Measurements from ENCODE around the gene ADAMTS9.

The ADAMTS9 gene

DNA sequence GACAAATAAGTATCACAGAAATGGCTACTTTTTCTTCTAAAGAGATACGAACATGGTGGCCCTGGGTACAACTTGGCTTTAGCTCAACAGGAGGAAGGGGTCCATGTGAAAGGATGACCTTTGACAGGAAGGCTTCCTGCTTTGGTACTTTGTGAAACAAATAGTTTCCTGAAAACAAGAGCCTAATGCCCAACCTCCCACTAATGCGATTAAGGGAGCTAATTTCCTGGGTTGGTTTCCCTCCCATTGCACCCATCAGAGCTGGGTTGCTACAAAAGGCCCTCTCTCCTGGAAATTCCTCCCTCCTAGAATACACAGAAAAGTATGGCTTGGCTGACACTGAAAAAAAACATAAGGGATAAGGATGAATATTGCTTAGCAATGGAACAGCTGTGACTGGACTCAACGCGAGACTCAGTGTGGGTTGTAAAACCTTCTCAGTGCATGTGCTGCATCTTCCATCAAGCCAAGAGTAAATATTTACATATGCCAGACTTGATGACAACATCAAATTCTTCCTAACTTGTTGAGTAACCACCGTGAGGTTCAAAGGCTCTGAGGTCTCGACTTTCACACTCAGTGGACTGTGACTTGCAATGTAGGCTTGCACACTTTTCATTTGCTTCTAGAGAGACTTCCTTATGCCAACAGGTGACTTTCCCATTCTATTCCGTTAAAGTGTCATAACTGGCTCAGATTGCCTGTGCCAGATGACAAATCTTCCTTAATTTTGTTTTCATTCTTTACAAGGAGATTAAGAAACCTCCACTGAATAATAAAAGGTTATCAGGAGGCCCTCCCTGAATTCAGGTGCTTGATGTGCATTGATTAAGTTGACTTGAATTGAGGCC, 60.1 kb downstream of the ADAMTS9 start:
- no peaks in the 10 kb centered on the region for H3K4me1 Mint-ChIP-seq (ENCODE audit: low read depth)
- H3K27me3 Mint-ChIP-seq: no peaks in the 10 kb centered on the region
- no peaks in the 10 kb centered on the region for H3K36me3 Mint-ChIP-seq (ENCODE audit: low read depth)
- intact Hi-C loops (cut with micrococcal nuclease): no loop called here
- no peak overlapping the region for H3K4me3 Mint-ChIP-seq
- peaks cover 17% of the 10 kb centered on the region for H3K9me3 Mint-ChIP-seq
- no peak overlapping the region for H3K27ac Mint-ChIP-seq

DNA sequence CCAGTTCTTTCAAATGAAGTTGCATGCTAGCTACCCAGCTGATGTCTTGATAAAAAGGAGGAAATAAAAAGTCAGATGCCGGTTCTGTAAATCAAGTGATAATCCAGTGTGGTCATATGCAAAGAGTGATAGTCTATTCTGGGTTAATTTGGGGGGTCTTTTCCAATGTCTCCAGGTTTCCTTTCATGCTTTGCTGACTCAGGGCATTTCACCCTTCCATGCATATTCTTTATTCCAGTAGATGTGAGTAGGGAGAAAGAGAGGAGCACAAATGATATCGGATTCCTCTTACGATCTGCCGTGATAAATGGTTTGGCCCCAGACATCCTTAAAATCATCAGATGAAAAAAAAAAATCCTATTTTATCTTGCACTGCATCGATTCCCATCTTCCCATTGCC, 60.8 kb downstream of the ADAMTS9 start:
- H3K27ac Mint-ChIP-seq: no peak overlapping the region

DNA sequence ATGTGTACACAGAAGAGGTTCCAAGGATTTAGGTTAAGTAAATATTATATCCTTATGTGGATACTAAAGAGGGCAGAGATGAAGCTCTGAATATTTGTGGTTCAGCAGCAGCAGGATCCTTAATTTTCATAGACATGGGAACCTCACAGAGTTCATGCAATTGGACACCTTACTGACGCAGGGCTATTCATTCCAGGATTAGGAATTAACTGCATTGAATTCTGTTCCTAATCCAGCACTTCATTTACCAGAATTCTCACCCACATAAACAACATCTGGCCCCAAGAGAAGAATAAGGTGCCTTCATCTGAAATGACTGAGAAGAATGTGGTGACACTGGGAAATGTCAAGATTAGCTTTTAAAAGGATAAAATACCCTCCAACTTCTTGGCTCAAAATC, 62.4 kb downstream of the ADAMTS9 start:
- Mint-ChIP-seq H3K27me3 (no peaks in the 10 kb centered on the region), H3K27ac (no peak overlapping the region), H3K4me3 (no peak overlapping the region), H3K36me3 (ENCODE audit: low read depth) (no peaks in the 10 kb centered on the region), H3K9me3 (peaks cover 17% of the 10 kb centered on the region), H3K4me1 (ENCODE audit: low read depth) (no peaks in the 10 kb centered on the region)
- intact Hi-C loops (cut with micrococcal nuclease): no loop called here

More for the DNA sequence above, 60.8 kb downstream of the ADAMTS9 start:
- Mint-ChIP-seq H3K27me3 (no peaks in the 10 kb centered on the region), H3K36me3 (ENCODE audit: low read depth) (no peaks in the 10 kb centered on the region), H3K4me3 (no peak overlapping the region), H3K4me1 (ENCODE audit: low read depth) (no peaks in the 10 kb centered on the region), H3K9me3 (peaks cover 17% of the 10 kb centered on the region)
- intact Hi-C loops (cut with micrococcal nuclease): no loop called here

DNA sequence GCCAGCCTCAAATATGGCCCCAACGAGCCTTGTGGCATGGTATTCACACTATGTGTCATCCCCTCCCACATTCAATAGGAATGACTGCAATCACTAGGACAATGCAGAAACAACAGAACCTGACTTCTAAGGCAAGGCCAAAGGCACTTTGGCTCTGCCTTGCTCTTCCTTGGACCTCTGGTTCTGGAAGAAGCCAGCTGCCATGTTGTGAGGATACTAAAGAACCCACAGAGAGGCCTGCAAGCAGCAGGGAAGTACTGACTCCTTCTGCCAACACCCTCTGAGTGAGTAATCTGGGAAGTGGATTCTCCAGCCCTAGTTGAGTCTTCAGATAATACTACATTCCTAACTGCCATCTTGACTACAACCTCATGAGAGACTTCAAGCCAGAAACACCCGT, 64.7 kb downstream of the ADAMTS9 start:
- H3K9me3 Mint-ChIP-seq: peaks cover 8% of the 10 kb centered on the region
- no peaks in the 10 kb centered on the region for H3K4me1 Mint-ChIP-seq (ENCODE audit: low read depth)
- no peaks in the 10 kb centered on the region for H3K36me3 Mint-ChIP-seq (ENCODE audit: low read depth)
- no peaks in the 10 kb centered on the region for H3K27me3 Mint-ChIP-seq
- H3K27ac Mint-ChIP-seq: no peak overlapping the region
- H3K4me3 Mint-ChIP-seq: no peak overlapping the region
- intact Hi-C loops (cut with micrococcal nuclease): no loop called here

DNA sequence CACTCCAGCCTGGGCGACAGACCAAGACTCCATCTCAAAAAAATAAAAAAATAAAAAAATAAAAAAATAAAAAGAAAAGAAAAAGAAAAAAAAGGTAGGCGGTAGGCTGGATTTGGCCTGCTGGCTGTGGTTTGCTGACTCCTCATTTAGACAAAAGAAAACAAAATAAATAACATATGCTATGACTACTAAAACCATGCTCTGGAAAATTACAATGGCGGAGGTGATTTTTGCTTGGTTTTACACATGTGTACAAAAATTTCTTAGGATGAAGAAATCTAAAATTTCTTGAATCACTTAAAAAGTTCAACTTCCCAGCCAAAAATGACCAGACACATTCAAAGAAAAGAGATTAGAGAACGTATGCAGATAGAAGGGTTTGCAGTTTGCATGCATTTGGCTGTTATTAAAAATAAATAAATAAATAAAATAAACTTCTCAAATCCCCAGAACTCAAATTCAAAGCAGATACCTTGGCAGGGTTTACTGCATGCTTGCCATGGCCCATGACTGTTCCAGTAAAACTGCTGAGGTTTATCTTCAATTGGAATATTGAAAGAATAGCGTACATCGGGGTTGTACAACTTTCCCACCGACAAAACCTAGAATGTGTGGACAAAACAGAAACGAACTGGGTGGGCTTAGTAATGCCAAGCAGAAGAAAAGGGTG, 65.9 kb downstream of the ADAMTS9 start:
- Mint-ChIP-seq H3K27me3 (no peaks in the 10 kb centered on the region), H3K4me3 (no peak overlapping the region), H3K27ac (no peak overlapping the region), H3K9me3 (peaks cover 8% of the 10 kb centered on the region), H3K4me1 (ENCODE audit: low read depth) (no peaks in the 10 kb centered on the region), H3K36me3 (ENCODE audit: low read depth) (no peaks in the 10 kb centered on the region)
- intact Hi-C loops (cut with micrococcal nuclease): no loop called here

DNA sequence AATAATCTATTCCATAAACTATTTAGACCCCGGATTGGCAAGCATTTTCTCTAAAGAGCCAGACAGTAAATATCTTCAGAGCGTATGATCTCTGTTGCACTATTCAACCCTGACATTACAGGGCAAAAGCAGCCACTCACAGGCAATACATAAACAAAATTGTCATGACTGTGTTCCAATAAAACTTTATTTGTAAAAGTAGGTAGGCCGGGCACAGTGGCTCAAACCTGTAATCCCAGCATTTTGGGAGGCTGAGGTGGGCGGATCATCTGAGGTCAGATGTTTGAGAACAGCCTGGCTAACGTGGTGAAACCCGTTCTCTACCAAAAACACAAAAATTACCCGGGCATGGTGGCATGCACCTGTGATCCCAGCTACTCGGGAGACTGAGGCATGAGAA, 66.5 kb downstream of the ADAMTS9 start:
- H3K27me3 Mint-ChIP-seq: no peaks in the 10 kb centered on the region
- intact Hi-C loops (cut with micrococcal nuclease): no loop called here

DNA sequence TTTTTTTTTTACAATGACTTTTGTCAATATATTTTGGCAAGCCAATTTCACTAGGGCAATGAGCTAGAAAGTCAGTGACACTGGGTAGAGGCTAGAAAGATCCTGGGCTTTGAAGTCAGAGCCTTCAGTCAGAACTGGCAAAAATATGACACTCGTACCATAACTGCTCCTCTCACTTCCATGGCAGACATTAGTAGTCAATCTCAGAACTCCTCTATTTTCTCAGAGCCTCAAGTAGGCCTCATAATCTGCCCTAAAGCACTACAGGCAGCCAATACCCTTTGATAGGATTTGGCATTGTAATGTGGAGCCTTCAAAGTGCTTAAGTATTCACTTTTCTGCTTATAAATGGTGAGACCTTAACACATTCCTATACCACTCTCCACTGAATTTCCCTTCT, 67.8 kb downstream of the ADAMTS9 start:
- Mint-ChIP-seq H3K27me3 (no peaks in the 10 kb centered on the region), H3K4me3 (no peak overlapping the region), H3K36me3 (ENCODE audit: low read depth) (no peaks in the 10 kb centered on the region), H3K4me1 (ENCODE audit: low read depth) (no peaks in the 10 kb centered on the region), H3K27ac (no peak overlapping the region), H3K9me3 (peaks cover 8% of the 10 kb centered on the region)
- intact Hi-C loops (cut with micrococcal nuclease): no loop called here

More for the DNA sequence above, 66.5 kb downstream of the ADAMTS9 start:
- Mint-ChIP-seq H3K4me1 (ENCODE audit: low read depth) (no peaks in the 10 kb centered on the region), H3K27ac (no peak overlapping the region), H3K4me3 (no peak overlapping the region), H3K9me3 (peaks cover 8% of the 10 kb centered on the region), H3K36me3 (ENCODE audit: low read depth) (no peaks in the 10 kb centered on the region)

DNA sequence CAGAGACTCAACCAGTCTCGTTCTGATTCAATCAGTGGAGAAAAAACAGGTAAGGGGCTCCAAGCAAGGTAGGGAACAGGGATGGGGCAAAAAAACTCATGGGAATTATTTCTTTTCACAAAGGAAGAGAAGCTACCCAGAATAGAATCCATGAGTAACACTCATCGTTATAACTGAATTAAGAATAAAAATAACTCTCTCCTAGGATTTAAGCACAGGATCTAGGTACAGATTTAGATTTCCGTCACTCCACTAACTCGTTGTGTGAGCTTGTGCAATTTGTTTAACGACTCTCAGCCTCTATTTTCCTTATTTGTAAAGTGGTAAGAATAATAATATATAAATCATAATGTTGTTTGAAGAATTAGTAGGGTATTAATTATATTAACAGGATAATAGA, 68.6 kb downstream of the ADAMTS9 start:
- Mint-ChIP-seq H3K36me3 (ENCODE audit: low read depth) (no peaks in the 10 kb centered on the region), H3K4me3 (no peak overlapping the region), H3K9me3 (peaks cover 8% of the 10 kb centered on the region), H3K27me3 (no peaks in the 10 kb centered on the region), H3K27ac (no peak overlapping the region), H3K4me1 (ENCODE audit: low read depth) (no peaks in the 10 kb centered on the region)
- intact Hi-C loops (cut with micrococcal nuclease): no loop called here

DNA sequence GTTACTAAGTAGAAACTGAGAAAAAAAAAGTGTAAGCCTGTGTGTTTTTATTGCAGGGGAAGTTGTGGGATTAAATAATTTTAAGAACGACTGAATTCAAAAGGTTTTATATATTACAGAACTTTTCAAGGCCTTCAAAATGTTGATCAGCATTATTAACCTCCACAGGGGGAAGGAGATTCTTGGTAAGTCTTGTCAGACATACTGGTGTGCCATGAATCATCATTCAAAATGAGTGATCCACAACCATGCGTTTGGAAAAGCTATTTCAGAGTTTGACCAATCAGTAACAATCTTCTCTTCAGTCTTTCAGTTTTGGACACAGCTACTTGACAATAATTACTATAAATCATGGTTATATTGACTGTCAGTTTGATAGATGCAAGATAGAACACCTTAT, 70.2 kb downstream of the ADAMTS9 start:
- Mint-ChIP-seq H3K9me3 (peaks cover 8% of the 10 kb centered on the region), H3K27me3 (no peaks in the 10 kb centered on the region), H3K36me3 (ENCODE audit: low read depth) (no peaks in the 10 kb centered on the region), H3K4me3 (no peak overlapping the region), H3K4me1 (ENCODE audit: low read depth) (no peaks in the 10 kb centered on the region), H3K27ac (no peak overlapping the region)
- intact Hi-C loops (cut with micrococcal nuclease): no loop called here

DNA sequence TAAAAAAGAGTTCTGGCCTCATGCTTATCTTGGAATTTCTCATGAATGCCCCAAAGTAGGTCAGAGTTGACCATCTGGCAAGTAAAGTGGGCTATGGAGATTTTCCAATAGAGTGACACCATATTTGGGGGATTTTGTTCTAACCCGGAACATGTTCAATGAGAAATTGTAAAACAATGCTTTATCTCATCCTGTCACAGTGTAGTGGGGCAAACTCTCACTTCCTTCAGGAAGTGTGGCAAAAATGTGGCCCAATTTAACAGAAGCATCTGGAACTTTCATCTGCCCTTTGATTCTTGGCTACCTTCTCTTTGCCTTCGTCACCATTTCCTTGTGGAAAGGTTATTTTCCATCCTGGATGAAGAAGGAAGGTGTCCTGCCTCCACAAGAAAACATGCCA, 70.8 kb downstream of the ADAMTS9 start:
- Mint-ChIP-seq H3K4me3 (no peak overlapping the region), H3K27me3 (no peaks in the 10 kb centered on the region), H3K9me3 (peaks cover 8% of the 10 kb centered on the region), H3K27ac (no peak overlapping the region), H3K36me3 (ENCODE audit: low read depth) (no peaks in the 10 kb centered on the region), H3K4me1 (ENCODE audit: low read depth) (no peaks in the 10 kb centered on the region)
- intact Hi-C loops (cut with micrococcal nuclease): no loop called here

DNA sequence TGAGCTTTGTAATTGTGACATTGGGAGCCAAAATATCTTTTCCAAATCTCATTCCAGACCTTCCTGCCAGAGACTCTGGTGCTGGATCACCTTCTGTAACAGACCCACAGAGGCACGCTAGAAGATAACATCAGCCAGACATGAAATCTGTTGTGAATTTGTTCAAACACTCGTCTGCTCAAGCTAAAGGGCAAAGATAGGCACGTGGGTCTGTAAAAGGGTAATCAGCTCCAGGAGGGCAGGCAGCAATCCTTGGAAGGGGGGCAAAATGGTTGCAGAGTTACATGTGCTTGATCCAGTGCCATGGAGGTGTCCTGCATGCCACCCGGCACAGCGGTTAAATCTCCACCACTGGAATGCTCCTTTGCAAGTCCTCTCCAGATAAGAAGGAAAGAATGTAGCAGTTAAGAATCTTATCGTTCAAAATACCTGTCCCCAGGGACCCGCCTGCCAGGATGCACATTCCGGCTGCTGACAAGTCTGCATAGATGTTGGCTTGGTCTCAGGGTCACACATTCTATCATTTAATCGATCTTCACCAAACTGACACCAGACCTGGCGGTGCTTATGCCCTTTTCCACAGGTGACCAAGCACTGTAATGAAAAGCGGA, 74.8 kb downstream of the ADAMTS9 start:
- H3K36me3 Mint-ChIP-seq (ENCODE audit: low read depth): no peaks in the 10 kb centered on the region
- no peak overlapping the region for H3K27ac Mint-ChIP-seq

DNA sequence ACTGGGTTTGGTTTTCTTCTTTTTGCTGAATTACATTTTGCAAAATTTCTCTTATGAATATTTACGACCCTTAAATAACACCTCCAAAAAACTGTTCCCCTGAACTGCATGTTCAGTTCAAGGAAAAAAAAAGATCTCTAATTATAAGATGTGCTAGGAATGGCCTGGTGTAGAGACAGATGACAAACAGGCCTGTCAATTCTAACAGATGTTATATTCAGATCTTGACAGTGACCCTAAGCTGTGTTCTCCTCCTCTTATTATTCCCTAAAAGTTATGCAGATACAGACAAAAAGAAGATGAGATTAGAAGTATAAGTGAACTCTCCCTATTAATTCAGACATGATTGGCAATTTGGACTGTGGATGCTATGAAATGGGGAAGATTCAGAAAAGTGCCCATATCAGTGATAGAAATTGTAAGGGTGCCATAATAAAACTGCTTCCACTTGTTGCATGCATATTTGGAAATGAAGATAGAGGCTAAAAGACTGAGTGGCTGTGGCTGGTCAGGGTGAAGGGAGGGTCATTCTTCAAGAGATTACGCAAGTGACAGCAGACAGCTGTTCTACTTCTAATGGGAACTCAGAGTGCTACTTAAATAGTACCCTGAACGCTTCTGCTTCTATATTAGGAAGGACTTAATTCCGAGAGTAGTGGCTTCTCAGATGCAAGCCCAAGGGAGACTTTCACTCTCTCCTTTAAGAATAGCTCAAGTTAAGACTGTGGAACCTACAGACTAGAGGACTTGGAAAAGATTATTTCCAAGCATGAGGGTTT, 75.5 kb downstream of the ADAMTS9 start:
- H3K4me3 Mint-ChIP-seq: no peak overlapping the region
- H3K9me3 Mint-ChIP-seq: peaks cover 14% of the 10 kb centered on the region
- H3K36me3 Mint-ChIP-seq (ENCODE audit: low read depth): no peaks in the 10 kb centered on the region
- intact Hi-C loops (cut with micrococcal nuclease): no loop called here
- H3K27me3 Mint-ChIP-seq: no peaks in the 10 kb centered on the region
- no peak overlapping the region for H3K27ac Mint-ChIP-seq
- no peaks in the 10 kb centered on the region for H3K4me1 Mint-ChIP-seq (ENCODE audit: low read depth)

More for the DNA sequence above, 74.8 kb downstream of the ADAMTS9 start:
- intact Hi-C loops (cut with micrococcal nuclease): no loop called here
- H3K4me3 Mint-ChIP-seq: no peak overlapping the region
- H3K9me3 Mint-ChIP-seq: peaks cover 8% of the 10 kb centered on the region
- no peaks in the 10 kb centered on the region for H3K4me1 Mint-ChIP-seq (ENCODE audit: low read depth)
- no peaks in the 10 kb centered on the region for H3K27me3 Mint-ChIP-seq

DNA sequence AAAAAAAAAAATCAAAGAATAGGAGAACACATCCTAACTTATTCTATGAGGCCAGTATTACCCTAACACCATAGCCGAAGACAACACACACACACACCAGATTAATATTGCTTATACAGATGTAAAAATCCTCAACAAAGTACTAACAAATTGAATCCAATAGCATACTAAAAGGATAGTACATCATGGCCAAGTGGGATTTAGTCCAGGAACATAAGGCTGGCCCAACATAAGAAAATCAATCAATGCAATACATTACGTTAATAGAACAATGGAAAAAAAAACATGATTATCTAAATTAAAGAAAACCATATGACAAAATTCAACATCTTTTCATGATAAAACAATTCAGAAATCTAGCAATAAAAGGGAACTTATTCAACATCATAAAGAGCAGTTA, 79.1 kb downstream of the ADAMTS9 start:
- Mint-ChIP-seq H3K4me1 (ENCODE audit: low read depth) (no peaks in the 10 kb centered on the region), H3K9me3 (peaks cover 9% of the 10 kb centered on the region), H3K4me3 (no peak overlapping the region), H3K36me3 (ENCODE audit: low read depth) (no peaks in the 10 kb centered on the region), H3K27ac (no peak overlapping the region), H3K27me3 (no peaks in the 10 kb centered on the region)
- intact Hi-C loops (cut with micrococcal nuclease): no loop called here
